GM21825 (cell line): ENCODE data around the gene SFTPB.
"Not testable (repeated sequence)": the region's sequence is repeated elsewhere in the genome, so short reads cannot be mapped to it uniquely, and the experiment has no call there.

Experiments used
- ATAC-seq: cut with Tn5 transposase; IDR thresholded peaks from one replicate; pipeline ENCODE4 v1.9.1; 2021; ENCODE audit warnings: mild to moderate bottlenecking, moderate library complexity; ENCODE audit not compliant: unreplicated experiment

SFTPB gene

DNA sequence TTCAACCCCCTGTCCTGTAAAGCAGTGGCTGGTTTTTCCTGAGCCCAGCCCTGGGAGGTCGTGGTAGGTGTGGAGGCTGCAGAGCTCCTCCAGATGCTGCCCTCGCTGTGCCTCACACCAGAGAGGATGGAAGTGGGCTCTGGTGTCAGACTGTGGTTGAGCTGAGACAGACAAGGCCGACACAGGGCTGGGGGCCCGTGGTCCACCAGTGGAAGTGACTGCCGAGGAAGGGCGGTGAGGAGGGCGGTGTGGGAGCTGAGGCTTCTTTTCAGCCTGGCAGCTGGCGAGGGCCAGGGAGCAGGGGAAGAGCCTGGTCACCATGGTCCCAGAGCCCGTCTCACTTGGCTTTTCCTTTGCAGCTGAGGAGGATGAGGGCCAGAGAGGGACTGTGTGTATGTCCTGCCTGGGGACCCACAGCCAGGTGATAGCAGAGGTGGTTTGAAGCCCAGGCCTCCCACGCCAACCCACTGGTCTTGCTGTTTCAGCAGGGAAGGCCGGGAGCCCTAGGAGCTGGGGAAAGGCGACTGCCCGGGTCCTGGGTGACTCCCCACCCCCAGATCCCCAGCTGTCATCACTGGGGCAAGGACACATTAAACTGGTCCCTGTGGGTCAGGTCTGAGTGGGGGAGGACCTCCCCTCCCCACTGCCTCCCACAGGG is 8.5 kb downstream of the SFTPB start:
- no peak for ATAC-seq

DNA sequence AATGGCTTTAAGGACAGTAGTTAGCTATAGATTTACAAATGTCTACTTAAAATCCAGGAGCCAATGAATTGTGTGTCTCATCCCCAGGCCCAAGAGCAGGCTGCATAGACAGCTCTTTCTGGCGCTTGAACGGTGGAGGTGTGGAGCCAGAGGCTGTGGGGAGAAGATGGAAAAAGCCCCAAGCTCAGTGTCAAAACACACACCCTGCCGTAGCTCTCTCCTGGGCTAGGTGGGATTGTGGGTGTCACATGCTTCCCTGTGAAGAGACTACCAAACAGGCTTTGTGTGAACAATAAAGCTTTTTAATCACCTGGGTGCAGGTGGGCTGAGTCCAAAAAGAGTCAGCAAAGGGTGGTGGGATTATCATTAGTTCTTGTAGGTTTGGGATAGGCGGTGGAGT is 10.6 kb downstream of the SFTPB start:
- not testable (repeated sequence) for ATAC-seq

DNA sequence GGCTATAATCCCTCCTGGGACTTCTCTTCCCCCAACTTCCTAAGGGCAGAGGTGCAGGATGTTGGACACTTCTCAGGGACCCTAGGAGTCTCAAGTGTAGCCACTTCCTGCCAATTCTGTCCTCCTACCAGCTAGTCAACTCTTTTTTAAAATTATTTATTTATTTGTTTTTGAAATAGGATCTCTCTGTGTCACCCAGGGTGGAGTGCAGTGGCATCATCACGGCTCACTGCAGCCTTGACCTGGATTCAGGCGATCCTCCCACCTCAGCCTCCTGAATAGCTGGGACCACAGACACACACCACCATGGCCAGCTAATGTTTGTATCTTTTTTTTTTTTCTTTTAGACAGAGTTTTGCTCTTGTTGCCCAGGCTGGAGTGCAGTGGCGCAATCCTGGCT is 11.5 kb downstream of the SFTPB start:
- ATAC-seq: no peak

DNA sequence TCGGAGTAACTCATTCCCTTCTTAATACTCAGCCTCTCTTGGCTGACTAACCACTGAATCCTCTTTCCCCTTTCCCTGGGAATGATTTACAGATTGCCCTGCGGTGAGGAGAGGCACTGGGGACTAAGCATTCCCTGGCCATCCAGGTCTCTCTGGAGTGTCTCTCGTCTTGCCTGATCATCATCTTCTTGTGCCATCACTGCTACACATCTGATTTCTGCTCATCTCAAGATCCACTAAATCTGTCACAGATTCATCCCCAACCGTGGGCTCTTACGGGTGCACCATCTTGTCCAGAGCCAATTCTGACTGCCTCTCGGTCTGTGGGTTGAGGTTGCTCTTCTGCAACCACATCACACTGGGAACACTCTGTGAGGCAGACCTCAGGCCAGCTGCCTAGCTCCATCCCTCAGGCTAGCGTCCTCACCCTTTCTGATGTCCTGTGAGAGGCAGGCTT is 12.0 kb downstream of the SFTPB start:
- no peak for ATAC-seq

DNA sequence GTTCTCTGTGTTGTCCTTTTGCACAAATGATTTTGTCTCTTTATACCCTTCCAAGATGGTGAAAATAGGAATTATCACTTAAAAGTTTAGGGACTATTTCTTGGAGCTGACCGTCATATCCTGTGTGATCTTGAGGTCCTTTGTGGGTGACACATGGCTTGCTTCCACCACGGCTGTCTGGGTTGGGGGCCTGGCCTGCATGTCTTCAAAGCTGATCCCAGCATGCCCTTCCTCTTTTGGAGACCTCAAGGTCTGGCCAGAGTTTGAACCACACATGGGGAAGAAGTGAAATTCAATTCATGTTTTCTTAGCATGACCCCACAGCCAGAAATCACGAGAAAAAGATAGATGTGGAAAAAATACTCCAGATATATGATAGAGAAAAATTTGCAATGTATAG is 14.0 kb downstream of the SFTPB start:
- no peak for ATAC-seq

DNA sequence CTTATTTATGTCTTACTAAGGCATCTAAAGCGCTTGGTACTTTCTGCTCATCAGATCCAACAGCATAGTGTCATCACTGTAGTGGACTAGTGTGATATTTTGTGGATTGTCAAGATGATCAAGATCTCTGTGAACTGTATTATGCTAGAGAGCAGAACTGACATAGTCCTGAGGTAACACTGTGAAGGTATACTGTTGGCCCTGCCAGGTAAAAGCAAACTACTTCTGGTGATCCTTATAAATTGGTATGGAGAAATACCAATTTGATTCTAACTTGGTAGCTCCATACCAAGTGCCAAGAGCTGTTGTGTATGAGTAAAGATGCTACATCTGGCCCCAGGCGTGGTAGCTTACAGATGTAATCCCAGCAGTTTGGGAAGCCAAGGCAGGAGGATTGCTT is 15.9 kb downstream of the SFTPB start:
- ATAC-seq: no peak

DNA sequence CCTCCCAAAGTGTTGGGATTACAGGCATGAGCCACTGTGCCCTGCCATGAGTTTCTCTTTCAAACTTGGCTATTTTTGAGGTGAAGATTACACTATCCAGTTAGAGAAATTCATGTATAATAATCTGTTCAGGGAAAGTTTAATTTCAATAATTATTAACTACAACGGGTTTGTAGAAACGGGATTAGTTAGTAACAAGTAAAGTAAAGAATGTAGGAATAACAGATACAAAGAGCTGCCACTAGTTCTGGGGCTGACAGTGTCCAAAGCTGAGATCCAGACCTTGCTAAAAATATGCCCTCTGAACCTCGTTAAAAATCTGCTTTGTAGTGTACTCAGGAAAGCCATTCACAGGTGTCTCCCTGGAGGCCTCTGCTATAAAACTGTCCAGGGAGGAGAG is 16.9 kb downstream of the SFTPB start:
- no peak for ATAC-seq

DNA sequence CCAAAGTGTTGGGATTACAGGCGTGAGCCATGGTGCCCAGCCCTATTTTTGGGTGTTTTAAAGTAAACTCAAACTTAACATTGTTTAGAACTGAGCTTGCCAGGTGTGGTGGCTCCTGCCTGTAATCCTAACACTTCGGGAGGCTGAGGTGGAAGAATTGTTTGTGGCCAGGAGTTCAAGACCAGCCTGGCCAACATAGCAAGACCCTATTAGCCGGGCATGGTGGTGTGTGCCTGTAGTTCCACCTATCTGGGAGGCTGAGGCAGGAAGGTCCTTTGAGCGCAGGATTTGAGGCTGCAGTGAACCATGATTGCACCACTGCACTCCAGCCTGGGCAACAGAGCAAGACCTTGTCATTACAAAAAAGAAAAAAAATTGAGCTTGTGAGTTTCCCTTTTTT is 17.5 kb downstream of the SFTPB start:
- ATAC-seq: no peak

DNA sequence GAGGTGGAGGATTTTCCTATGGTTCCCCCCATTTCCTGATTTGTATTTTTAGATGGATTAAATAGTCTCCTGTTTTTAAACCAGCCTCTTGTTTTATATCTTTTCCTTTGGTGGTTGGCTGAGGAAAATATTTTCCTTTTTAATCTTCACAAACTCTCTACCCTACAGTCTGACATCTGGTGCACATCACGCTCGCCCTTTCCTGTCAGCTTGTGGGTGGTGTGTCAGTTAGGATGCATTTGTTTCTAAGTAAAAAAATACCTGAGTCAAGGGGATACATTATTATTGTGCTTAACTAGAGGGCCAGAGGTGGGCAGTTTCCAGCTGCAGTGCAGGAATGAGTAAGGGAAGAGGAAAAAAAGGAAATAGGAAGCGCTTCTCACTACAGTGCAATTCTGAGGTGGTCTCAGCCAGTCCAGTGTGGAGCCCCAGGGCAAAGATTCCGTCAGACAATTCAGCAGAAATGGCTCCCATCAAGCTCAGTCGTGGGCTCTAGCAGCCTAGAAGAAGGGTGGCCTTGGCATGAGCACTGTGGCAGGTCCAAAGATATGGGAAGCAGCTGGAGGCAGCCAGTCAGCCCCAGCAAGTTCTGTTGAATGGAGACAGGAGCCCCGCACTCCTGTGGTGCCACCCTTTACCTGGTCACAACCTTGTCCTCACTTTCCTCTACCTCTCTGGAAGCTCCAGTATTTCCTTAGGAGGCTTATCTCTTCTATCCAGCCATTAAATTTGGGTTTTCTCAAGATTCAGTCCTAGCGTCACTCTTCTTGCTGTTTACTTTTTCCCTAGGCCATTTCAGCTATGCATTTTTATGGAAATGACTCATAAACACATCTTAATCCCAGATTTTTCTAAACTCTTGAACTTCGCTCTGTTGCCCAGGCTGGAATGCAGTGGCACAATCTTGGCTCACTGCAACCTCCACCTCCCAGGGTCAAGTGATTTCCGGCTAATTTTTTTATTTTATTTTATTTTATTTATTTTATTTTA is 18.5 kb downstream of the SFTPB start:
- no peak for ATAC-seq

DNA sequence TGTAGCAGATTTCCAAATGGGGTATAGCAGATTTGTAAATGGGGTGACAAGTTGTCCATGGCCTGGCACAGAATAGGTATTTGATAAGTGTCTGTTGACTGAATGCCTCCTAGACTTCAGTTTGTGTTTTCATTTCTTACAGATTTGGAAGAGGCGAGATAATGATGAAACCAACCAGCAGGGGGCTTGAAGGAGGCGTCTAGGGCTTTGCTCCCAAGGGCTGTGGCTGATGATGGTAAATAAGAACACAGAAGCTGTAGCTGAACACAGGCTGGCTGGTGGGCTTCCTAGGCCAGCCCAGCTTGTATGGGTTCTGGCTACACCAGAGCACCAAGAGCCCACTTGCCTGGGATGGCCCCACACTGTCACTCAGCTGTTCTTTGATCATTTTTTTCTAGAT is 19.4 kb downstream of the SFTPB start:
- ATAC-seq: no peak

DNA sequence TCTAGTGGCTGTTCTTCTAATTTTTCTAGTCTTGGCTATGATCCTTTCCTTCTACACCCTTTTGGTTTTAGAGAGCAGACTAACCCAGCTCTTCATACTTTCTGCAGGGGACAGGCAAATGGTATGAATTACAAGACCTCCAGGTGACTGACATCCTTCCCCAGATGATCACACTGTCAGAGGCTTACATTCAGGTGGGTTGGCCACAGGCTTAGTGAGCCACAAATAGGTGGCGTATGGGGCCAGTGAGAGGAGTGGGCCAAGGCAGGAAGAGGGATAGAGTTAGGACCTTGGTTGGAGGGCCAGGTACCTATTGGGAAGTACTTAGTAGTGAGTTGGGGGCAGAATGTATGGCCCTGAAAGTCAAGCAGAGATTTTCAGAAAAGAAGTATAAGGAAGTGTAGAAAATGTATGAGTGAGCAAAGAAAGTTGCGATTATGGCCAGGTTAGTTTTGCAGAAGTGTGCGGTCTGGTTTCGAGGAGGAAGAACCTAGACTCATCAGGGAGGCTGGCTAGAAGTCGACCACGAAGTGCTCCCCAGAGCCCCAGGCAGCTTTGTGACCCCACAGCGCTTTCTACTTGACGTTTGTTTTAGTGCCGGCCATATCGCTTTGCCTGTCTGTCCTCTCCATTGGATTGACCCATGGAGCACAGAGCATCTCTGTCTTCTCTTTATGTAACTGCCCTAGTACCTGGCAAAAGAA is 20.0 kb downstream of the SFTPB start:
- ATAC-seq: peak; percentile 64

DNA sequence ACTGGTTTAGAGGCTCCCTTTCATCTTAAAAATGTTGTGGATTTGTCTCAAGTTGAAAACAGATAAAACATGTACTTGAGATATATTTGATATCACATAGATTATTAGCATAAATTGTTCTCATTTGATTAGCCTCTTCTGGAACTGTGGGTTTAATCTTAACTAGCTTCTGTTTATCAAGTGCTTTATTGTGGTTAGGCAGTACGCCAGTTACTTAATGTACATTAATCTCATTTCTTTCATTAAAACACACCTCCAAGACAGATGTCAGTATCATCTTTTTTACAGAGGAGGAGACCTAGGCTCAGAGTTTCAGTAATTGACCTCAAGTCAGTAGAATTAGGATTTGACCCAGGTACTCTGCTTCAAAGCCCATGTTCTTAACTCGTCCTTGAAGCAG is 21.8 kb downstream of the SFTPB start:
- no peak for ATAC-seq

DNA sequence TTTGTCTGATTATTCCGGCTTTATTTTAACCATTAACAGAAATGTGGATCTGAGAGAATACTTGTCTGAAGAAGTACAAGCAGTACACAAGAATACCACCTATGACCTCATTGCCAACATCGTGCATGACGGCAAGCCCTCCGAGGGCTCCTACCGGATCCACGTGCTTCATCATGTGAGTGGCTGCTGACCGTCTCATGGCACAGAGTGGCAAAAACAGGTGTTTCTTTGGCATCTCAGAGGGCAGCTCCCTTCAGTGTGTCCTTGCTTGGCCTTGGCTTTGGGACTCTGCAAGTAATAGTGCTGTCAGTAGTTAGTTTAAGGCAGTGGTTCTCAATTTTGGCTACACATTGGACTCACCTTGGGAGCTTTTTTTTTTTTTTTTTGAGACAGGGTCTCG is 23.1 kb downstream of the SFTPB start:
- no peak for ATAC-seq

DNA sequence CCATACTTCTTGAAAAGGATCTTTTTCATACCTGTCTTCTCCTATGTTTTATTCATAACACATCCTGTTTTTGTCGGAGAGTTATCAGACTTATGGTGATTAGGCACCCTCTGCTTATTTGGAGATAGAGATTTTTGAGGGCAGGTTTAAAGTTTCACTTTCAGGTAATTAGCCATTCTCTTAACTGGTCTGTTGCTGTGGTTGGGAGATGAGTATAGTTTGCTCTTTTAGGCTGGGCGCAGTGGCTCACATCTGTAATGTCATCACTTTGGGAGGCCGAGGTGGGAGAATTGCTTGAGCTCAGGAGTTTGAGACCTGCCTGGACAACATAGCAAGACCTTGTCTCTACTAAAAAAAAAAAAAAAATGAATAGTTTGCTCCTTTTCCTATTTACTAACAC is 25.3 kb downstream of the SFTPB start:
- ATAC-seq: no peak

DNA sequence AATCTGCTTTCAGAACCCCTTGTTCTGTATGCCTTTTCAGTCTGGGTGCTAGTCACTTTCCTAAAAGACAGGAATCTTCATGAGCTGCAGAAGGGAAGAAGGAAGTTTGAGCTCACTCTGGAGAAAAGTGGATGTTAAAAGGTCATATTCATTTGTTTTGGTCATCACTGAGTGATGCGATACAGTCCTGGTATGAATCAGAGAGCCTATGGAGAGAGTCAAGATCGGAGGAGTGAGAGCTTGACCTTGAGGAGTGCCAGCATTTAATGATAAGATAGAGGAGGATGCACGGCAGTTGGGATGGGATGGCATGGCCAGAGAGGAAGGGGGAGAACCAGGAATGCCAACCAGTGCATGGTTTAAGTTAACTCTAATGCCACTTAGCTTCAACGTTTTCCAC is 32.4 kb downstream of the SFTPB start:
- ATAC-seq: no peak

DNA sequence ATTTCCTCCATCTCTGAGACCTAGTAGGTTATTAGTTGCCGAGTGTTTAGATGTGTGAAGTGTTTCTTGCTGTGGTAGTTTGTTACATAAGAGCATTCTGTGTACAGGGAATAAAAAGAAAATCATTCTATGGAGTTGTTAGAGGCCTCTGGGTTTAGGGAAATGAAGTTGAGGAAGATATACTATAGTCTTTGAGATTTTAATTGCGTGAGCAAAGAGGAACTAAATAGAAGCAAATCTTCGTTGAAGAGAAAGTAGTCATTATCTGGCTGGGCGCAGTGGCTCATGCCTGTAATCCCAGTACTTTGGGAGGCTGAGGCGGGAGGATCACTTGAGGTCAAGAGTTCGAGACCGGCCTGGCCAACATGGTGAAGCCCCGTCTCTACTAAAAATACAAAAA is 33.0 kb downstream of the SFTPB start:
- ATAC-seq: no peak

DNA sequence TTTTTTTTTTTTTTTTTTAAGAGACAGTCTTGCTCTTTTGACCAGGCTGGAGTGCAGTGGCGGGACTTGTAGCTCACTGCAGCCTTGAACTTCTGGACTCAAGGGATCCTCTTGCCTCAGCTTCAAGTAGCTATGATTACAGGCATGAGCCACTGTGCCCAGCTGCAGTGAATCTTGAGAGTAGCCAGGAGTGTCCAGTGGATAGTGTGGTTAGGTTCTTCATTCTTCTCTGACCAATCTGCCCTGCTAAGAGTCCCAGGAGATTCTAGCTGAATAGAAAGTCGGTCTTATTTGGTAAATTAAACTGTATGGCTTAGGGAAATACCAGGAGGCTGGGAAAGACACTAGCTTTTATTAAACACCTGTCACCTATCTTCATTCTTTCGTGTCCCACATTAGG is 36.7 kb downstream of the SFTPB start:
- no peak for ATAC-seq

DNA sequence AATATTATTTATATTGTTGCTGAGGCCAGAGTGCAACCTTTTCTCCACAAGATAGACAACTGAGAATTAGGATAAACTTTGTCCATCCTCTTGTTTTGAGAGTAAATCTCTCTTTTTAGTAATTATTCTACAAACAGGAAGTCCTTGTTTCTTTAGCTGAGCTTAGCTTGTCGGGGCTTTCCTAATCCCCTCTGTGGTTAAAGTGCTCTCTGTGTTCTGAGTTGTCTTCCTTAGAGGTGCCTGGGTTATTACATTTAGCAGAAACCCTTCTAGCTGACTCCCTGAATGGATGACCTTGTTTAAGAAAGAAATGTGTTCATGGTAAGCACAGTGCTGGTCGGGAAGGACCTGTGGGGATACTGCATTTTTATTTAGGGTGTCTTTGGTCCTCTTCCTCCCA is 39.3 kb downstream of the SFTPB start:
- peak; percentile 86 for ATAC-seq

DNA sequence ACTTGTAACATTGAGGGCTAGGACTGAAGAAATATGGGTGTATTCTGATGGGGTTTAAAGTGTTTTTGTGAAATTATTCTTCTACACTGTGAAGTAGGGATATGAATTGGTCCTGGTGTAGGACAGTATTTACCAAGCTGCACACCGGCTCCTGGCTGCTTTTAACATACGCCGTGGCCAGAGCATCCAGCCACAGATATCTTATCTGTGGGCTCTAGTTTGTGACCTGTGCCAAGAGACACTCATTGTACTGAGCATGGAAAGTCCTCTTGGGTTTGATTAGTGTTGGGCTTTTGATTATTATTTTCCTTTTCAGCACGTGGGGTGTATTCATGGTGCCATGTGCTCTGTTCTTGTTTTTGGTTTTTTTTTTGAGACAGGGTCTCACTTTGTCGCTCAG is 44.0 kb downstream of the SFTPB start:
- ATAC-seq: no peak

DNA sequence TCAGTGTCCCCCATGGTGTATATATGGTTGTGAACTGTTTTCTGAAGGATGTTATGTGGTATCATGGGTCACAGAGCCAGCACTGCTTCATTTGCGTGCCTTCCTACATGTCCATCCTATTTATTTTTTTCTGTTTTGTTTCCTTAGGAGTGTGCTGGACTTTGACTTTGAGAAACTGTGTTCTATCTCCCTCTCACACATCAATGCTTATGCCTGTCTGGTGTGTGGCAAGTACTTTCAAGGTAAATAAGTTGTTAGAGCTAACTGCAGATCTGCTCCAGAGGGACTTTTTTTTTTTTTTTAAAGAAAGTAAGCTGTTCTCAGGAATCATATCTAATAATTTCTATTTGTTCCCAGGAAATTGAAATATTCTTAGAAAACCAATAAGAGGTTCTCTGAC is 46.7 kb downstream of the SFTPB start:
- no peak for ATAC-seq

DNA sequence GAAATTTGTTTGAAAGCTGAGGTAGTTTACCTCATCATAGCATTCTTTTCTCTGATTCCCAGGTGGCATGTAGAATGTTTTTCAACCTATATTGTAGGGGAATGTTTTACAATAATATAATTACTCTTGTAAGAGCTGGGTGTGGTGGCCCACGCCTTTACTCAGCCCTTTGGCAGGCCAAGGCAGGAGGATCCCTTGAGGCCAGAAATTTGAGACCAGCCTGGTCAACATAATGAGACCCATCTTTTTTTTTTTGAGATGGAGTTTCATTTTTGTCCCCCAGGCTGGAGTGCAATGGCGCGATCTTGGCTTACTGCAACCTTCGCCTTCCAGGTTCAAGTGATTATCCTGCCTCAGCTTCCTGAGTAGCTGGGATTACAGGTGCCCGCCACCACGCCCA is 48.4 kb downstream of the SFTPB start:
- no peak for ATAC-seq

DNA sequence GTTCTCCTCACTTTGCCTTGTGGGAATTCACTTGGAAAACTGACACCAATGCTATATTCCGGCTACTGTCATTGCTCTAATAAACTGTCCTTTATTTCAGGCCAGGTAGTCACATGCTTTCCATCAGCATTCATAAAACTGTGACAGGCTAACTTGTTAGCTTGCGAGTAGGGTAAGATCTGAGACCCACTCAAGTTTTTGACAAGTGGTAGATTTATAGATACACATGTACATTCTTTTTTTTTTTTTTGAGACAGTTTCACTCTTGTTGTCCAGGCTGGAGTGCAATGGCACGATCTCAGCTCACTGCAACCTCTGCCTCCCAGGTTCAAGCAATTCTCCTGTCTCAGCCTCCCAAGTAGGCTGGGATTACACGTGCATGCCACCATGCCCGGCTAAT is 50.3 kb downstream of the SFTPB start:
- not testable (repeated sequence) for ATAC-seq
